ENCODE measurements around the gene IYD.

IYD gene

GRCh38 chr6:150395388-150396009 lies 26.7 kb downstream of the IYD start:
- DNase-seq (ENCODE audit: low spot score) = peak; percentile 74

DNA sequence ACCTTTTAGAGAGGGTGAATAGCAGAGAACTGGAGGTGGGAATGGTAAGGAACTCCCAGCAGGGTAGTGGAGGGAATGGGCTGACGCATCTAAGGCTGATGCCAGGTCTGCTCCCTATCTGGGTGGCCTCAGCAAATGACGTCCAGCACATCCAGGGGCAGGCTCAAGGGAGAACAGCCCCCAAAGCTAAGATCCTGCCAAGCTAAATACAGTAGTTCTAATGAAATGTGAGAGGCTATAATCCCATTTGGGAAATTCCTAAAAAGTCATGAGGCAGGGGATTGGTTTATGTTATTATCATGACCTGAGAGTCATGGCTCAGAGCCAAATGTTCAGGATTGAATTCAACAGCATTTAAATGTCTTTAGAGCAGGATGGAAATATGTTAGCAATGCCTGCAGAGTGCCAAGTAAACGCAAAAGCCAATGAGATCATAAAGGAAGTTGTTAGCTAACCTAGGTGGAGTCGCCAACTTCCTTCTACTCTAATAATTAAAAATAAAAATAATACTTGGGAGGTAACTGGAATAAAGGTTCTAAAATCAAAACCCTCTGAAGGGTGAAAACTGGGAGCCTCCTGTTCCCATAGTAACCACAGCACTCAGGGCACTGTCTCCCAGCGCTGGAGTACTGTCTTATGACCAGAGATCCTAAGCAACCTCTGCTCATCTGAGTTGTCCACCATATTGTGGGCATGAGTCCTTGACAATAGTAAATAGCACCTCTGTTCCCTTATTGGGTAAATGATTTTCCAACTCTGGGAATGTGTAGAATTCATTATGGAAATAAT lies 34.8 kb downstream of the IYD start:
- DNase-seq (ENCODE audit: low spot score) = peak; percentile 98

- no peak for DNase-seq (ENCODE audit: low spot score)
These were observed 38.1 kb downstream of the IYD start for GRCh38 chr6:150406948-150407347.

DNA sequence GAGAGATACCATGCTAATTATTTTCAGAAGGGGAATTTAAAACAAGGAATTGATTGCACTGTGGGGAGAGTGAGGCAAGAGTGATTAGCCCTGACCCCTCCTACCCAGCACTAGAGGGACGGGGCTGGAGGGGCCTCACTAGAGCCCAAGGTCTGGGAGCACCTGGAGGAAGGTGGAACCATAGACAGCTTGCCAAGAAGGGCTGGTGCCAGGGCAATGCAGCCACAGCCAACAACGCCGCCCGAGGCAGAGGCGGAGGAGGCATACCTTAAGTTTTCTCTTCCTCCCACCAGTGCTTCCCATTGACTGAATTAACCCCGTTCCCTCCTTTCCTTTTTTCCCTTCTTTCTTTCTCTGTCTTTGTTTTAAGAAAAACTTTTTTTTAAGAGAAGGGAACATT lies 40.0 kb downstream of the IYD start:
- DNase-seq (ENCODE audit: low spot score) = no peak

GRCh38 chr6:150409576-150410066 lies 40.8 kb downstream of the IYD start:
- DNase-seq (ENCODE audit: low spot score) = peak; percentile 58

DNA sequence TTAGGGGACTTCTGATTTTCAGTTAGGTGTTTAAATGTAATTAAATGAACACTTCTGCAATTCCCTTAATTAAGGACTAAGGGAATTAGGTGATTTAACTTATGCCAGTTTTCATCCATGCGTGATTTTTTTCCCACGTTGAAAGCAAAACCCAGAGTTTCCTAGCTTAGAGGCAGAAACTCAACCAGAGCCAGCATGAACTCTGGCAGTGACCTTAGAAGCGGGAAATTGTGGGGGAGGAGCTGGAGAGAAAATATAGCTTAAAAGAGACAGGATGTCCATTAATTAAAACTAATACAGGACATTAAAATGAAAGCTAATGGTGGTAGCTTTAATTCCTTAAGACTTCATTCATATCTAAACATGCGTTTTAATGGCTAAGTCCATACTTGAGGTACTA lies 41.6 kb downstream of the IYD start:
- no peak for DNase-seq (ENCODE audit: low spot score)

- DNase-seq (ENCODE audit: low spot score) = peak; percentile 51
These were observed 42.1 kb downstream of the IYD start for GRCh38 chr6:150410906-150411305.

DNA sequence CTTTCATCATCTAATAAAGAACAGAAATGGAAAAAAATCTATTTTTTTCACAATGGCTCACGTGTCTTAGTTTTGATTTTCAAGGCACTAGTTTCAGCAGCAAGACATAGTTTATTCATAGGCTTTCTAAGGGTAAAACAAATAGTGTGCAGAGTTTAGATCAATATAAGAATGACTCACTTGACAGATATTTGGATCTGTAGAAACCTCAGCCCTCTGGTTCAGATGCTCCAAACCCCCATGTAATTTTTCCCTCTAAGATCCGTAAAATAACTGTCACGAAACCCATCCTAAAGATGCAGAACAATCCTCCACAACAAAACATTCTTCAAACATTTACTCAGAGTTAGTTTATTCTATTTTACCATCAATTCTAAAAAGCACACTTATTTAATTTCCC lies 43.4 kb downstream of the IYD start:
- DNase-seq (ENCODE audit: low spot score) = no peak

GRCh38 chr6:150413198-150413597 lies 44.4 kb downstream of the IYD start:
- no peak for DNase-seq (ENCODE audit: low spot score)

- no peak for DNase-seq (ENCODE audit: low spot score)
These were observed 45.0 kb downstream of the IYD start for GRCh38 chr6:150413781-150414281.

DNA sequence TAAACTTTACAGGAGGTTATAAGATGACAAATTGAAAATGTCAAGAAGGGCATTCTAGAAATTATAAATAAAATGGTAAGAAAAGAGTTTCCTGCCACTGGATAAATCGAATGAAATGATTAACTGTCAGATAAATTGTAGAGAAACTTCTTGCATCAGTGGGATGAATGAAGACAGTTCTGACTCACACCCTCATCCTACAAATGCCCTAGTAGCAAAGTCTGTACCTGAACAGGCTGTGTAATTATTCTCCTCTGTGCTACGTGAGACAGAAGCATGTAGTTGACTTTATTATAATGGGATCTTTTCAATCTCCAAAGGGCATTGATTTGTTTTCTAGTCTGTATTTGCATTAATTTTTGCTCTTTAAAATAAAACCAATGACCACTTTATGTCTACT lies 47.3 kb downstream of the IYD start:
- DNase-seq (ENCODE audit: low spot score) = no peak

DNA sequence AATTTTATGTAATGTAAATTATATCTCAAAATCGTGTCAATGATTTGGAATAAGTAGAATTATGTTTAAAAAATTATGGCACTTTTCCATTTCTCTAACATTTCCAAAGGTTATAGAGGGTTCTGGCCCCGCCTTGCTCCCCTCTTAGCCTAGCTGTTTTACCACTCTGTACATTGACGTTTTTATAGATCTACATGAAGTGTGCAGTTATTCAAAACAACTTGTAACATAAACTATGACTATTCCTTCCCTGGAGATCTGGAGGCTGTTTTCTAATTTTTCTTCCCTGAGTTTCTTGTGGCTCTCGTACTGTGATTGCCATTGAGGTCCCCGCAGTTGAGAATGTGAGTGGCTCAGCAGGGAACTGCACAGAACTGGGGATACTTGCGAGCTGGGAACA lies 48.4 kb downstream of the IYD start:
- no peak for DNase-seq (ENCODE audit: low spot score)

DNA sequence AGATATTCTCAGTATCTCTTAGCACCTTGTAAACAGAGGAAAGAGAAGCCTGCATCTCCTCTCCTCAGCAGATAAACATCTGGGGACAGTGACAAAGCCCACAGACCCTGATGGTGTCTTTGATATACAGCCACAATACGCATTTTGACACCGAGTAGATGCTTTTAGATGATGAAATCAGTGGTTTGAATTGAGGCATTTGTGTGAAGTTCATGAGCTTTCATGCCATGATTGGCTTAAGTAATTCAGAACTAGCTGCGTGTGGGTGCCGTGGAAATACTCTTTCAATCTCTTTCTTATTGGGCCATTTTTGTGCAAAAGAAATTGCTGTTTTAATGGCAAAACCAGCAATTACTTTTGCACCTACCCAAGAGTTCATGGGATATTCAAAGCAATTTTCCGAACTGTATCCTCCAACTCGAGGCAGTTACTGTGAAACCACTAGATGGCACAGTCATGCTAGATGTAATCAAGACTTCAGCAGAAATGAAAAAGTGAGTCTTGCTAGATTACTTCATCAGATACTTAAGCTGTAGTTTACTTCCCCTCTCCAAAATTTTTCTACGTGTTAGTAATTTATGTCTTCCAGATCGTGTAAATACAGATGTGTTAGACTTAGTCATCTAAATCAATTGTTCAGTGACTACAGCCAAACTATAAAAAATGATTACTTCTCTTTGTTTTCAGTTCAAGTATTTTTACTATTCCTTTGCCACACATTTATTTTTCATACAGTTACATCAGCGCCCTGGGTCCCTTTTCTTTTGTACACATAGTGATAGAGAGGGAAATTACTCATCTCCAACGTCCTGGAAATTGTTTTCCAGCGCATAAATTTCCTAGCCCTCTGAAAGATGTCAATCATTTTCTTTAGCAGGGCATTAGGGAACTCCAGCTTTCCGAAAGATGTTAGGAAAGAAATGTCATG lies 49.4 kb downstream of the IYD start:
- peak; percentile 85 for DNase-seq (ENCODE audit: low spot score)

GRCh38 chr6:150418827-150419594 lies 50.2 kb downstream of the IYD start:
- peak; percentile 76 for DNase-seq (ENCODE audit: low spot score)

GRCh38 chr6:150420428-150420827 lies 51.6 kb downstream of the IYD start:
- DNase-seq (ENCODE audit: low spot score) = no peak

DNA sequence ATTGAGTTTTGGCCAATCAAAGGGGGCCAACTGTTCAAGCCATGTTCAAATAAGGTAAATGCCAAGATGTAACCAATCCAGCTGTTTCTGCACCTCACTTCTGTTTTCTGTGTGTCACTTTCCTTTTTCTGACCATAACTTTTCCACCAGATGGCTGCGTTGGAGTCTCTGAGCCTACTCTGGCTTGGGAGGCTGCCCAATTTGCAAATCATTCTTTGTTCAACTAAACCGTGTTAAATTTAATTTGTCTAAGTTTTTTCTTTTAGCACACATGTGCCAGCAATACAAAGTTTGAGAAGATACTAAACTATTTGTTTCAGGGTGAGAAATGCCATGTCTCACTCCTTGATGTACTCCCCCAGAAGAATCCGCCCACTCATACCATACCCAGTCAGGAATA lies 52.1 kb downstream of the IYD start:
- no peak for DNase-seq (ENCODE audit: low spot score)

DNA sequence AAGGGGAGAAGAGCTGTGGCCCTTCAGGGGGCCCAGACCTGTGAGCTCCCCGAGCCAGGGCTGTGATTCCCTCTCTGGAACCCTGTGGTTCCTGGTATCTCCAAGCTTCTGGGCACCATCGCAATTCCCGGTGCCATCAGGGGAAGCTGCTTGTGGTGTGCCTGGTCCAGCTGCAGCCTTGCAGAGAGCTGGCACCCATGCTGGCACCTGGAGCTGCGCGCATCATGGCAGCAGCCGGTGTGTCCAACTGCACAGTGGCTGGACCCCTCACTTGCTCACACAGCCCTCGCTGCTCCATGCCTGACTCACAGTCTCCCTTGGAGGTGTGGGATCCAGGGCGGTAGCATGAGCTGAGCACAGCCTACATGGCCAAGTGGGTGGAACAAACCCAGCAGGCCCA lies 56.7 kb downstream of the IYD start:
- DNase-seq (ENCODE audit: low spot score) = no peak

DNA sequence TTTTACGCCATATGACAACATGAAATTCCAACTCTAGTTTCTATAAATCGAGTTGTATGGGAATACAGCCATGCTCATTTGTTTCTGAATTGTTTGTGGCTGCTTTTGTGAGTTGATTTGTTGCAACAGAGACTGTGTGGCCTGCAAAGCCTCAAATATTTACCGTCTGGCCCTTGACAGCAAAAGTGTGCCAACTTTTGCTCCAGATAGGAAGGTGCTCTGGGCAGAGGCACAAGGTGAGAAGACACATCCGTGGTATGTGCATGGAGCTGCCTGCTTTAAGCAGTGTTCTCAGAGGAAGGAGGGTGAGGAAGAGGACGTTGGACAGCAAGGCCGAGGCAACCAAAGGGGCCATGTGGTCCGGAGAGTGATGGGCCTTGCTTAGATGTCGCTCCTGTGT lies 57.4 kb downstream of the IYD start:
- no peak for DNase-seq (ENCODE audit: low spot score)

DNA sequence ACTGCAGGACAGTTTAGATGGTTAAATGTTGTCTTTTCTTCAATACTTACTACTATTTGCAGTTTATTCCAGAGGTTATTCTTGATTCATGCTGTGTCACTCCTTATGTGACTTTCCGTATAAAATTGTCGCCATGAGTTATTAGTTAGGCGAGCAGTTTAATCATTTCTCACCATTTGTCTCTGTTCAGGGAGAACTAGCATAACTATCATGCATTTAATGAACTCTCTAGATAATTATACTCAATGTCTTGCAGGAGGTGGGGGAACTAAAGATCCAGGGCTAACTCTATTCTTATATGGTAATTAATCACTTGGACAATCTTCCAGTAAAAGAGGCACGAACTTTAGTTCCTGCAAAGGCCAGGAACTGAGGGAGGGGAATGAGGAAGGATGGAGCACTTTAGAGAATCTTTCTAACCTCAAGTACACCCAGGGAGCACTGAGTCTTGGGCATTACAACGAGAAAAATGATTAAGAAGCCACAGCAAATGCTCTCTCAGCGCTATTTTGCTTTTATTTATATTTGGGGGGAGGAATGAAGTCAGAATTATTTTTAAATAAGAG lies 58.3 kb downstream of the IYD start:
- DNase-seq (ENCODE audit: low spot score) = no peak

DNA sequence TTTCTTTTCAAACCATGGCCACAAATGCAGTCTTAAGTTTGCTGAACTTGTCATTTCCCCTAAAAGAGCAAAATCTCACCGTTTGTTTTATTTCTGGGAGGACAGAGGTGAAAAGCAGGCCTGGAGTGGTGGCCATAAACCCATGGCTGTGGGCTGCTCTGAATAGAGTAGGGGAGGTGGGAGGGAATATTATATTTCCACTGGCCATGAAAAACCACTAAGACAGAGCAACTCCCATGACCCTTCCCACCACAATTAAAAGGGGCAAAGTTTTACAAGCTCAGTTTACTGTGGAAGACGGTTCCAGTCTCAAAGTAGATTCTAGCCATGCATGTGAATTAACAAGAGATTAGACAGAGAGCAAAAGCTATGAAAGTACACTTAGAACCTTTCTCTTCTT lies 59.0 kb downstream of the IYD start:
- DNase-seq (ENCODE audit: low spot score) = no peak

DNA sequence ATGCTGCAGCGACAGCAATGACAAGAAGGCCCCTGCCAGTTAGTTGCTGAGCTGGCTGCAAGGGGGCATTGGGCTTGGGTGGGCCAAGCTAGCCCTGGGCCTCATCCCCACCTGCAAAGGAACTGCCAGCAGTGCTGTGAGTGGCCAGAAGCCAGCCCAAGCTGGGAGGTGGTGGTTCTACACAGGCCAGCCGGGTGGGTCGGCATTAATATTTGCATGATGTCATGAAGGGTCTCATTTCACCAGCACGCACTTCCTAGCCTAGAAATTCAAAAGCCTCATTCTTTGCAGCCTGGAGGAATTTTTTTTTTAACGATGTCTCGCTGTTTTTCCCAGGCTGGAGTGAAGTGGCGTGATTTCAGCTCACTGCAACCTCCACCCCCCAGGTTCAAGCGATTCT lies 62.0 kb downstream of the IYD start:
- DNase-seq (ENCODE audit: low spot score) = no peak

Data from kidney tubule cell (primary cell).